HG02678 (cell line): ENCODE measurements around the gene CLEC18B.
"Not testable (repeated sequence)": the region's sequence is repeated elsewhere in the genome, so short reads cannot be mapped to it uniquely, and the experiment has no call there.

Source experiments
- ATAC-seq: cut with Tn5 transposase; IDR thresholded peaks from one replicate; pipeline ENCODE4 v1.9.1; 2021; ENCODE audit warnings: mild to moderate bottlenecking, moderate library complexity; ENCODE audit not compliant: unreplicated experiment

The CLEC18B gene

GRCh38 chr16:74446866-74447265 is 25.6 kb upstream of the CLEC18B start:
- ATAC-seq: no peak

GRCh38 chr16:74443624-74444346 is 22.5 kb upstream of the CLEC18B start:
- ATAC-seq: not testable (repeated sequence)

GRCh38 chr16:74439685-74440084 is 18.4 kb upstream of the CLEC18B start:
- ATAC-seq: no peak

GRCh38 chr16:74438492-74438979 is 17.3 kb upstream of the CLEC18B start:
- ATAC-seq: no peak

- no peak for ATAC-seq
Measured at GRCh38 chr16:74431516-74431915, 10.2 kb upstream of the CLEC18B start.

- peak; percentile 50 for ATAC-seq
Measured at GRCh38 chr16:74430036-74430712, 8.9 kb upstream of the CLEC18B start.

GRCh38 chr16:74428493-74428892 is 7.2 kb upstream of the CLEC18B start:
- not testable (repeated sequence) for ATAC-seq

GRCh38 chr16:74425751-74426150 is 4.5 kb upstream of the CLEC18B start:
- ATAC-seq: not testable (repeated sequence)

- ATAC-seq: not testable (repeated sequence)
Measured at GRCh38 chr16:74423721-74424120, 2.4 kb upstream of the CLEC18B start.

- ATAC-seq: not testable (repeated sequence)
Measured at GRCh38 chr16:74422086-74422485, 808 bp upstream of the CLEC18B start.

GRCh38 chr16:74421482-74421785 is 156 bp upstream of the CLEC18B start:
- ATAC-seq: not testable (repeated sequence)

- not testable (repeated sequence) for ATAC-seq
Measured at GRCh38 chr16:74419811-74420210, 1.5 kb downstream of the CLEC18B start.

GRCh38 chr16:74417897-74418296 is 3.4 kb downstream of the CLEC18B start:
- ATAC-seq: not testable (repeated sequence)

GRCh38 chr16:74413920-74414319 is 7.4 kb downstream of the CLEC18B start:
- ATAC-seq: not testable (repeated sequence)

GRCh38 chr16:74413485-74413884 is 7.8 kb downstream of the CLEC18B start:
- ATAC-seq: not testable (repeated sequence)

GRCh38 chr16:74412775-74413390 is 8.4 kb downstream of the CLEC18B start:
- ATAC-seq: not testable (repeated sequence)

GRCh38 chr16:74412138-74412774 is 9.0 kb downstream of the CLEC18B start:
- ATAC-seq: not testable (repeated sequence)

GRCh38 chr16:74410981-74411380 is 10.3 kb downstream of the CLEC18B start:
- not testable (repeated sequence) for ATAC-seq

GRCh38 chr16:74410057-74410957 is 11.0 kb downstream of the CLEC18B start:
- not testable (repeated sequence) for ATAC-seq
